ENCODE data around the gene GRM4.

DNA sequence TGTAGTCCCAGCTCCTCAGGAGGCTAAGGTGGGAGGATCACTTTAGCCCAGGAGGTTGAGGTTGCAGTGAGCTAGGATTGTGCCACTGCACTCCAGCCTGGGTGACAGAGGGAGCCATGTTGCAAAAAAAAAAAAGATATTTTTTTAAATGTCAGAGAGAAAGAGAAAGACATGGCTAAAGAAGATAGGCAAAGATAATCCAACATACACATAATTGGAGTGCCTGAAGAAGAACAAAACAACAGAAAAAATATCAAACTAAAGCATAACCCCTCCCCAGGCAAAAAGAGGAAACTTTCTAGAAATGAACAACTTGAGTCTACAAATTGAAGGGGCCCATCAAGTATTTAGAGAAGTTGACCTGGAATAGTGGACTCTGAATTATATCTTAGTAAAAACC, 14.0 kb upstream of the GRM4 start:
- TF ChIP-seq, protein P1, sequence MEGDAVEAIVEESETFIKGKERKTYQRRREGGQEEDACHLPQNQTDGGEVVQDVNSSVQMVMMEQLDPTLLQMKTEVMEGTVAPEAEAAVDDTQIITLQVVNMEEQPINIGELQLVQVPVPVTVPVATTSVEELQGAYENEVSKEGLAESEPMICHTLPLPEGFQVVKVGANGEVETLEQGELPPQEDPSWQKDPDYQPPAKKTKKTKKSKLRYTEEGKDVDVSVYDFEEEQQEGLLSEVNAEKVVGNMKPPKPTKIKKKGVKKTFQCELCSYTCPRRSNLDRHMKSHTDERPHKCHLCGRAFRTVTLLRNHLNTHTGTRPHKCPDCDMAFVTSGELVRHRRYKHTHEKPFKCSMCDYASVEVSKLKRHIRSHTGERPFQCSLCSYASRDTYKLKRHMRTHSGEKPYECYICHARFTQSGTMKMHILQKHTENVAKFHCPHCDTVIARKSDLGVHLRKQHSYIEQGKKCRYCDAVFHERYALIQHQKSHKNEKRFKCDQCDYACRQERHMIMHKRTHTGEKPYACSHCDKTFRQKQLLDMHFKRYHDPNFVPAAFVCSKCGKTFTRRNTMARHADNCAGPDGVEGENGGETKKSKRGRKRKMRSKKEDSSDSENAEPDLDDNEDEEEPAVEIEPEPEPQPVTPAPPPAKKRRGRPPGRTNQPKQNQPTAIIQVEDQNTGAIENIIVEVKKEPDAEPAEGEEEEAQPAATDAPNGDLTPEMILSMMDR (IDR thresholded peaks at IDR 0.05; ENCODE audit: low read length): no peak
- no peak for TF ChIP-seq EZH2 (IDR thresholded peaks at IDR 0.05; ENCODE audit: borderline replicate concordance, low read length)

Measured in OCI-LY1 (cell line).